GM21367 (cell line): Measurements from ENCODE around the gene CGB7.
"Not testable (repeated sequence)": the region's sequence is repeated elsewhere in the genome, so short reads cannot be mapped to it uniquely, and the experiment has no call there.

ENCODE experiments used
- ATAC-seq: cut with Tn5 transposase; IDR thresholded peaks from one replicate; pipeline ENCODE4 v1.9.1; 2021; ENCODE audit not compliant: unreplicated experiment

Gene CGB7

DNA sequence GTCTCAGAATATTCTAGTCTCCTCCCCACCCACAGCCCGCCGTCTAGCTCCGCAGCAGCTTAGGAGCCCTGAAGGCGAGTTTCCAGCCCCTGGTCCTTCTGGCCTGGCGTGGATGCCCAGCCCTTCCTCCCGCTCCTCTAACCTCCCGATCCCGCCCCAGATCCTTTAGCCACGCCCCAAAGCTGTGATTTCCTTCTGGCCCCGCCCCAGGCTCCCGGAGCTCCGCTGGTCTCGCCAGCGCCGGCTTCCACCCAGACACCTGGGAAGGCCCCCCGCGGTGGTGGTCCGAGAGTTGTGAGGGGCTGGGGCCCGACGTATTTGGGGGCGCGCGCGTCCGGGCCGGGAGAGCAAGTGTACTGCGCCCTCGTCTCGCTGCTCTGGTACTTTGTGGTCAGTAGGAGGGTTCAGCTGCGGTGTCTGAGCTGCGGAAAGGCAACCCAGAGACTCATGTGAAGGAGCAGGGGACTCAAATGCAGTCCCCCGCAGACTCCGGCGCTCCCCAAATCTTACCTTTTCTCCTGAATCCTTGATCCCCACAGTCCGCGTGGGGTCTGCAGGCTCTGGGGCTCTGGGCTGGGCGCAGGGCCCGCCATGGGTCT lies at the start of gene CGB7:
CGB7 (minus strand) TSS at position 114 of the 599 bp plus-strand sequence. CDS start 2,374 bp downstream, outside the sequence.
- ATAC-seq: no peak

DNA sequence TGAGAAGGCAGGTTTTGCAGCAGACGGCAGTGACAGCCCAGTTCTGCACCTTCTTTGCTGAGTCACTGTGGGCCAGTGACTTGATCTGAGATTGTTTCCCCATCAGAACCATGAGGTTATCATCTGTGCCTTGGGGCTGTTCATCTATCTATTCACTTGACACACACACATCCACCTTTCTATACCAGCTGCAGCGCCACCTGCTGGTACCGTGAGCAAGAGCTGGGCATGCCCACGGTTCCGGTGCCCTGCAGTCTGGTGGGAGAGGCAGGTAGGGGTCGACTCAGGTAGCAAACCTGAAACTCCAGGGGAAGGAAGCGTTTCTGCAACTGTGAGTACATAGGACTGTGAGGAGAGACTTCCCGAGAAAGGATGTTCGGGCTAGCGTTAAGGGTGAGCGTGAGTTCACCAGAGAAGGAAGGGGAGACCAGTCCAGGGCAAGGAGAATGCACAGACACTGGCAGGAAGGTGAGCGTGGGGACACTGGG lies 49.1 kb upstream of the CGB7 start:
- ATAC-seq: no peak

DNA sequence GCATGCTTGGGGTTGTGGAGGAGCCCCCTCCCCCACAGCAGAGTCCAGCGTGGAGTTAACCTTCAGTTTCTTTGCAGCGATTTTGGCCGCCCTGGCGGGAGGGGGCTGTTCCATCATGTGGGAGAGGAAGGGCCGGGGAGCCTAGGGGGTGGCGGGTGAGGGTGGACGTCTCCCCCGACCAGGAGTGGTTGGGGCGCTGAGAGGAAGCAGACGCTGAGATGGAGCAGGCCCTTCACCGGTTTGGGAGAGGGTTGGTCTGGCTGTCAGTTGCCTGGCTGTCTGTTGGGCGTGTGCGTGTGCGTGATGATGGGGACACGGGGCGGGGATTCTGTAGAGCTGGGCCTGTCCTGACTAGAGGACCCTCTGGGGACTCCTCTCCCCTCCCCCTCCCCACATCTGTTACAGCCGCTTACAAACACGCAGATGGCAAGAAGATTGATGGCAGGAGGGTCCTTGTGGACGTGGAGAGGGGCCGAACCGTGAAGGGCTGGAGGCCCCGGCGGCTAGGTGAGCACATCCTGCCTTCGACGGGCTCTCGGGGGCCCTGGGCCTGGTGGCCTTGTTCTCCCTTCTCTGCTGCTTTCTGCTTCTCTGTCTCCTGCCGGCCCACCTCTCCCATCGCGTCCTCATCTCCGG lies 46.8 kb upstream of the CGB7 start:
- ATAC-seq: no peak

DNA sequence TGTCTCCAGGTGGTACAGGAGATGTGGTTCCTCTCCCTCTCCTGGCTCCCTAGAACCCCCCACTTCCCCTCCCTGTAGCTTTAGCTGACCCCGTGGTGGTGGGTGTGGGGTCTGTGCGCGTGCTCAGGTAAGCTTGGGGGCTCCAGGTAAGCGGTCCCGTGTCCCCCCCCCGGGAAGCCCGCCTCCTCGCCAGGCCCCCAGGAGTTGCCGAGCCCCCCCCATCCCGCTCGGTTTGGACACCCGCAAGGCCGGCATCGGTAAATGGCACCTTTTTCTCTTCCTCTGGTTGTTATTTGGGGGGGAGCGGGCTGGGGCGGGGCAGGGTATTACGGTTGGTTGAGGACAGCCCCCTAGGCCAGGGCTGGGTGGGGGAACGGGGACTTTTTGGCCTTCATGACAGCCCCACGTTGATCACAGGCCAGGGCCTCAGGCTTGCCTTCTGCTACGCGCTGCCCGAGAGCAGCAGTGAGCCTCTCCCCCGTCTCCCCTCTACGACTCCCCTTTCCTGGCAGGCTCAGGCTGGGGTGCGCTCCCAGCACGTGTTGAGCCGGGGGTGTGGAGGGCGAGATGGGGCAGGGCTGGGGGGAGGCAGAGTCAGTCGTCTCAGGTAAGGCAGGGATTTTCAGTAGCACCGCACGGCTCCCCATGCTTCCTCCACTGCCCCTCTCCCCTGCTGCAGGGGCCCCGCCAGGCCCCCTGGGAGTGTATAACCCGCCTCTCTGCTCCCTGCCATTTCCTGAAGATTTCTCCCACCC lies 46.0 kb upstream of the CGB7 start:
- ATAC-seq: no peak

DNA sequence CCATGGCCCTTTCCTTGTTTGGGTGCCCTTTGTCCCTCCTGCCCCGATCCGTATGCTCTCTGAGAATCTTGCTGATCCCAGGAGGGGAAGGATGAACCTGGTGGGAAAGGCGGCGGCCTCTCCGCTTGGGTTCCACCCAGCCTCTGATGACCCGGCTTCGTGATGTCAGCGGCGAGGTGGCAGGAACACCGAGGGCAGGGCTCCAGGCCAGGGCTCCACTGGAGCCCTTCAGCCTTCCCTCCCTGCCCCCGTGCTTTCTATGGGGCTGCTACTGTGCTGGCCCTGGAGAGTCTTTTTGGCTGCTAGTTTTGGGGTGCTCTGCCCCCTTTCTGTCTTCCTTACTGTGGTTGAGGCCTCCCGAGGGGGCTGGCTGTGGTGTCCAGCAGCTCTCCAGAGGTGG lies 44.8 kb upstream of the CGB7 start:
- ATAC-seq: no peak

DNA sequence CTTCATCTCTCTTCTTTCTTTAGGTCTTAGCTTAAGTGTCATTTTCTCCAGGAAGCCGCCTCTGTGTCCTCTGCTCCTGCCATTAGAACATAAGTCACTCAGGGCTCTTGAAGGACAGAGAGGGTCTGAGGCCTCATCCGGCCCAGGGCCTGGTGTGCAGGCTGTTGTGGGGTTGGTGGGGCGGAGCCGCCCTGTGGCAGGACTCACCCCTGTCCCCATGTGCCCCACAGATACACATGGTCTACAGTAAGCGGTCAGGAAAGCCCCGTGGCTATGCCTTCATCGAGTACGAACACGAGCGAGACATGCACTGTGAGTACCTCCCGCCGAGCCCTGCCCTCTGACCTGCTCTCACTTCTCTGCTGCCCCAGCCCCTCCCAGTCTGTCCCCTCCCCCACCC lies 43.6 kb upstream of the CGB7 start:
- no peak for ATAC-seq

DNA sequence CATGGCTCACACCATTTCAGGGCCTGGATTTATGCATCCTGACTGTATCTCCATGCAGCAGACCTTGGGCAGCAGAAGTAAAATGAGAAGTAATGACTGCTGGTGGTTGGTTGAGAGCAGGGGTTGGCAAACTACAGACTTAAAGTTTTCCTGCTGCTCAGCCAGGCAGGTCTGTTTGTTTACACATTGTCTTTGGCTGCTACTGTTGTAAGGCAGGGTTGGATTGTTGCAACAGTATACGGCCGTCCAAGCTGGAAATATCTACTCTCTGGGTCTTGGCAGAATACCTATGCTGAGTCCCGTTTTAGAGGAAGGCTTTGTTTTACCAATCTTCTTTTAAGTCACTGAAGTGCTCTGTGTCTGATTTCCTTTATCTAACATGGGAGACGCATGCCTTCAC lies 41.2 kb upstream of the CGB7 start:
- ATAC-seq: no peak

DNA sequence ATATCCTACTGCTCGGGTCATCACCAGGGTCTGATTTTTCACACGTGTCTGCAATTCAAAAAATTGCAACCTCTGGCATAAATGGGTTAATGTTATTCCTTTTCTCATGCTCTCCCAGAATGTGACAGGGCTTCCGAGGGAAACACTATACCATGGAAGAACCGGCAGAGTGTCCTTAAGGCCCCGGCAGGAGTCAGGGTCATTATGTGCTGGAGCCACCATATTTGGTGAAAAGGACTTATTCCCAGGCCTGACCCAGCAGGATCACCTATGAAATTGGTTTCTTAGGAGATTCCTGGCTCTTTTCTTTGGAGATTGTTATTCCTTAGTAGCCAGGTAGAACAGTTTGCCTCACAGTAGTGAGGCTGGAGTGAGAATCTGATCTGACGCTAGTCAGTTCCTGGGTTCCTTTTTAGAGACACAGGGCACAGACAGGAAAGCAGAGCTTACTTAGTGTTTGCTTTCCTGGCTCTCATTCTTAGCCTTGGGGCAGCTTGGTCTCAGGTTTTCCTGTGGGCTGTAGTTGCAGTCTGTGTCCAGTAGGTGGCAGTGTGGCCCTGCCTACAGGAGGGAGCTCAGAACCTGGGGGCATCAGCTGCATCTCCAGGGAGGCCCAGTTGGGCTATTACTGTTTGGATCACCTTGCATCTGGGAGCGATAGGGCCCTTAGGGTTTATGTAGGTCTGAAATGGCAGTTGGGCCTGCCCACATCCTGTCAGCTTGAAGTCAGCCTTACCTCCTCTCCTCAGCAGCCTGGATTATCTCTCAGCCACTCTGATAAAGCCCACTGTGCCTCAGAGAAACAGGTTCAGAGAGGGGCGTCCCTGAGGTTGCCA lies 40.1 kb upstream of the CGB7 start:
- no peak for ATAC-seq

DNA sequence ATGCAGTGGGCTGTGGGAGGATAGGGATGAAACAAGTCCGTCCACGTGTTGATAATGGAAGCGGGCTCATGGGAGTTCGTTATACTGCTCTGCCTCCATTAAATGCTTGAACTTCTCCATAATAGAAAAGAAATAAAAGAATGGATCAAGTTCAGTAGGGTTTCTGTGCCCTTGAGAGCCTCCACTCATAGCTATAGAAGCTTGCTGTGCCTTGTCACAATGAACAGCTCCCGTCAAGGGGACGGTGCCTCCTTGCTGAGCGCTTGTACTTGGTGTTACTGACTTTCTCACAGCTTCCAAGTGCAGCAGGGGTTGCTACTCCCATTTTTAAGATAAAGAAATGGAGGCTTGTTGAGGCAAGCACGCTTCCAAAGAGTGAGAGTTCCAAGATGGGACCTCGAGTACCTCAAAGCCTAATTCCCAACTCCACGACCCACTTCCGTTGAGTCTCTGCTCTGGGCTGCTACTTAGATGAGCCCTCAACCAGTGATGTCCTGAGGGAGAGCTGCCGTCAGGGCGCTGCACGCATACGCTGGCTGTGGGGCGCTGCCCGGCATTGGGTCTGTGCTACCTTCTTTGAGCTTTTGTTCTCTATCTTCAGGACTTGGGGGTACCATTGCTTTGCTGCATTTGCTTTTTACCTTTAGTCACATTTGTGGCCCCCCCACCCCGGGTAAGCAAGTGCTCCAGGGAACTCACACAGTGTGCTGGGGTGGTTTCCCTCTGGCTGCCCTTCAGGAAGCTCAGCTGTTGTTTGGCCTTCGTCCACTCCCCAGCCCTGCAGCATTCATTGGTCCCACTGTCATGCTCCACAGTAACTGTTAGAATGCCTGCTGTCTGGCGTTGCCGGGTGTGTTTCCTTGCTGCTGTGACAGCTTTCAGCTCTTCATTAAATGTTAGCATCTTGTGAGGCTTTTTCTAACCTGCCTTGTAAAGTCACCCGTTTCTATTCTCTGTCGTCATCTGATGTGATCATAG lies 37.2 kb upstream of the CGB7 start:
- ATAC-seq: no peak

DNA sequence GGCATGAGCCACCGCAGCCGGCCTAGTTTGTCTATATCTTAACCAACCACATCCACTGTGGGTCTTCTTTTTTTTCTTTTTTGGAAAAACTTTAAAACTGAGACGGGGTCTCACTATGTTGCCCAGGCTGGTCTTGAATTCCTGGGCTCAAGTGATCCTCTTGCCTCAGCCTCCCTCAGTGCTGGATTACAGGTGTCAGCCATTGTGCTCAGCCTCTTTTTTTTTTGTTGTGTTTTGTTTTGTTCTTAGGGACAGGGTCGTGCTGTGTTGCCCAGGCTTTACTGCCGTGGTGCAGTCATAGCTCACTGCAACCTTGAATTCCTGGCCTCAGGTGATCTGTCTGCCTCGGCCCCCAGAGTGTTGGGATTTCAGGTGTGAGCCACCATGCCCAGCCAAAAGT lies 35.1 kb upstream of the CGB7 start:
- ATAC-seq: no peak

DNA sequence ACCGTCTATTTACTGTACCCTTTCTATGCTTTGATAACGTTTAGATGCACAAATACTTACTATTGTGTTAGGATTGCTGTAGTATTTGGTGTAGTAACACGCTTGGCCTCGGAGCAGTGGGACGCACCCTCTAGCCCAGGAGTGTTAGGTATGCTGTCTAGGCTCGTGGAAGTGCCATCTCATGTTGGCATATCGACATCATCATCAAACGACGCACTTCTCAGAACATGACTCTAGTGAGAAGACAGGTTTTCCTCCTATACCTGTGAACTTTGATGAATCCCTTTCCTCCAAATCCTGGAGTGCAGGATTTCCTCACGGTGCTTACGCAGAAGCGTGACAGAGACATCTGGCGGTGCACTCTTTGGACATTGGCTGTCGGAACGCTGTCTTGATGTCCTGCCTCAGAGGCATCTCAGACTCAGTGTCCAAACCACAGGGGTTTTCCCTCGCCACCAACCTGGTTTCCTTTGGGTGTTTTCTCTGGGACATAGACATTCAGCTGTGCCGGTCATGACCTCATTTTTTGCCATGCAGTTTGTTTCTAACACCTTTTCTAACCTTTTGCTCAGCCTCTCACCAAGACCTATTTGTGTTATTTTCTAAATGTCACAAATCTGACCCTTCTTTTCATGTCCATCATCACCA lies 34.0 kb upstream of the CGB7 start:
- no peak for ATAC-seq

DNA sequence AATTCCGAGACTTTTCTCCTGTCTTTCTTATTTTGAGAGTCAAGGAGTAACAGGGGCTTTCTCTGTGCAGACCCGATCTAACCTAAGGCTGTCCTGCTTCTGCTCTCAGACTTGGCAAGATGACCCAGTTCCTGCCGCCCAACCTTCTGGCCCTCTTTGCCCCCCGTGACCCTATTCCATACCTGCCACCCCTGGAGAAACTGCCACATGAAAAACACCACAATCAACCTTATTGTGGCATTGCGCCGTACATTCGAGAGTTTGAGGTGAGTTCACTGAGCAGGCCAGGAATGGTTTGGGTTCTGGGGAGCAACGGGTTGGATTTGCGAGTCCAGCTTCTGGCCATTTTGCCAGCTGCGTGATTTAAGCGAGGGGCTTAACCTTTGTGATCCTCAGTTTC lies 28.7 kb upstream of the CGB7 start:
- ATAC-seq: no peak

DNA sequence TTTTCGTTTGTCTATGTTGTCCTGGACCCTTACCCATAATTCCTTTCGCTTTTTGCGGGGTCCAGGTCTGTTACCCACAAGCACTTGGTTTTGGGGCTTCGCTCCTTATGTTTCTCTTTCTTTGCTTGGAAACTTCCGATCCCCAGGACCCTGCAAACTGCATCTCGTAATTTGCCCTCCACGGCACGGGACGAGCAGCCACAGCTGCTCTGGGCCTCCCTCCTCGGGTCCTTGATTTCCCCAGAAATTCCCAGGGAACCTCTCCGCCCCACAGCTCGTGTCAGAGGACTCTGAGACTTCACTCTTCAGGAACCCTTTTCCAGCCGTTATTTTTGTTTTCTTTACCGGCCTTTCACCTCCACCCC lies 28.3 kb upstream of the CGB7 start:
- ATAC-seq: no peak

DNA sequence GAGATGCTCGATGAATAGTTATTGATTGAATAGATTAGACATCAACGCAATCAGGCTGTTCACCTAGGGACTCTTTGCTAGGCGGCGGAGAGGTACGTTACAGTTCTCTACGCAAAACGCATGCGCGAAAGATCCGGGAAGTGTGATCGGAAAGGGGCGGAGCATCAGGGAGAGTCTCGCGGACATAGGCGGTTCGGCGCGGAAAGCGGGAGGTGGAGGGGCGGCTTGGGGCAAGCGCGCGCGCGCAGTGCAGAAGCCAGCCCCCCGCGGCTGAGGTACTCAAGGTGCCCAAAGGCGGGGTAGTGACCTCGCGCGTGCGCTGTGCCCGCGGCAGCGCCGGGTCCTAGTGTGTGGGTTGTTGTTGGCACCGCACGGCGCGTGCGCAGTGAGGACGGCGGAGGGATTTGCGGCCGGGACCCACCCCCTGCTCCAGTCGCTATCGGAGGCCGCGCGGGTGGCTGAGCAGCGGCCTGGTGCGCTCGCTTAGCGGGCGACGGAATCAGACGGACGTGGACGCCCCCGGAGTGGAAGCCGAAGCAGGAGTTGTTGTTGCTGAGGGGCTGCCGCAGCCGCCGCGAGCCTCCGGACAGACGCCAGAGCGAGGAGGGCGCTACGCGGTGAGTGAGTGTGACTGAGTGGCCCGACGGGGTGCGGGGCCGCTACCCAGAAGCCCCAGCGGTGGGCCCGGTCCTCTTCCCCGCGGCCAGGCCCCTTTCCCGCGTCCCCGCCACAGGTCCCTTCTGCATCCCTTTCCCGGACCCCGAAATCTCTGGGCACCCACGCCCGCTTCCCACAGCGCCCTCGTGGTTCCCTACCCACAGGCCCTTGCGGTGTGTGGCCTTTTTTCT lies 27.7 kb upstream of the CGB7 start, which contains the start of gene SNRNP70:
SNRNP70 (plus strand) TSS at position 432 of the 848 bp plus-strand sequence. CDS start 964 bp downstream, outside the sequence.
- peak; percentile 65 for ATAC-seq

DNA sequence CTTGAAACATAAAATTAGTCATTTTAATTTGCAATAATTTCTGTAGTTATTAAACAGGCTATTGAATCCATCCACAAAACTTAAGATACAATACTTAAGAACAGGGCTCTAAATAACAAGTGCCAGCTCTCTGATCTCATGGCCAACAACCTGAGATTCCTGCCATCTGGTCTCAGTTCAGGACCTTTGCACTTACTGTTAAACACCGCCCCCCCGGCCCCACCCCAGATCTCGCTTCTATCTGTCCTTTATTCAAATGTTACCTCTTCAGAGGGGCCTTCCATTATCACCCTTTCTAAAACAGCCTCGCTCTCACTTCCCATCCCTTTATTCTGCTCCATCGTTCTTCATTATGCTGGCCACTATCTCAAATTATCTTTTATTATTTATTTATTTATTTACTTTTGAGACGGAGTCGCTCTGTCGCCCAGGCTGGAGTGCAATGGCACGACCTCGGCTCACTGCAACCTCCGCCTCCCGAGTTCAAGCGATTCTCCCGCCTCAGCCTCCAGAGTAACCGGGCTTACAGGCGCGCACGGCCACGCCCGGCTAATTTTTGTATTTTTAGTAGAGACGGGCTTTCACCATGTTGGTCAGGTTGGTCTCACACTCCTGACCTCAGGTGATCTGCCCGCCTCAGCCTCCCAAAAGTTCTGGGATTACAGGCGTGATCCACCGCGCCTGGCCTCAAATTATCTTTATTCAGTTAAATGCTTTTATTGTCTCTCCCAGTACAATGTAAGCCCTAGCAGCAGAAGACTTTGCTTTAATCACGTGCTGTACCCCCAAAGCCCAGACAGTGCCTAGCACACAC lies 26.9 kb upstream of the CGB7 start:
- ATAC-seq: no peak

DNA sequence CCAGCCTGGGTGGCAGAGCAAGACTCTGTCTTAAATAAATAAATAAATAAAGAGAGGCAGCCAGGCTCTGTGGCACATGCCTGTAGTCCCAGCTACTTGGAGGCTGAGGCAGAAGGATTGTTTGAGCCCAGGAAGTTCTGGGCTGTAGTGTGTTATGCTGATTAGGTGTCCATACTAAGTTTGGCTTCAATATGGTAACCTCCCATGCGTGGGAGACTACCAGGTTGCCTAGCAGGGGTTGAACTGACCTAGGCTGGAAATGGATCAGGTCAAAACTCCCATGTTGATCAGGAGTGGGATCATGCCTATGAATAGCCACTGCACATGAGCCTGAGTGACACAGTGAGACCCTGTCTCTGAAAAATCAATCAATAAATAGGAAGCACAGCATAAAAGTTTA lies 23.7 kb upstream of the CGB7 start:
- ATAC-seq: no peak

DNA sequence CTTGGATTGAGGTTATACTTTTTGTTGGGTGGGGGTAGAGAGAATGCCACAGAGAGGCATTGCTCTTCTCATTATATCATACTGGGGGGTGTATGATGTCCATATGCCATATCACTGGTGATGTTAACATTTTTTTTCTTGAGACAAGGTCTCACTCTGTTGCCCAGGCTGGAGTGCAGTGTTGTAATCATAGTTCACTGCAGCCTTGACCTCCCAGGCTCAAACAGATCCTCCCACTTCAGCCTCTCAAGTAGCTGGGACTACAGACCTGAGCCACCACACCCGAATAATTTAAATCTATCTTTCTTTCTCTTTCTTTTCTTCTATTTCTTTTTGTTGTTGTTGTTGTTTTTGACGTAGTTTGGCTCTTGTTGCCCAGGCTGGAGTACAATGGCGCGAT lies 22.8 kb upstream of the CGB7 start:
- ATAC-seq: no peak

DNA sequence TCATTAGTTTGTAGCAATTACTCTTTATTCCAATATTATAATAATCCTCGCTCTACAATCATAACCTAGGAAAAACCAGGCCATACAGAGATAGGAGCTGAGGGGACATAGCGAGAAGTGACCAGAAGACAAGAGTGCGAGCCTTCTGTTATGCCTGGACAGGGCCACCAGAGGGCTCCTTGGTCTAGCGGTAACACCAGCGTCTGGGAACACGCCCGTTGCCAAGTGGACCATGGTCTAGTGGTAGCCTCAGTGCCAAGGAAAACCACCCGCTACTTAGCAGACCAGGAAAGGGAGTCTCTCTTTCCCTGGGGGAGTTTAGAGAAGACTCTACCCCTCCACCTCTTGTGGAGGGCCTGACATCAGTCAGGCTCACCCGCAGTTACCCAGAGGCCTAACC lies 17.3 kb upstream of the CGB7 start:
- ATAC-seq: not testable (repeated sequence)
